Right lobe of liver (tissue), 6 donors: ENCODE measurements around the gene ABL2. TPM values are rescaled to one million over a fixed set of nuclear protein-coding genes. Genes with fewer than 3 reads are reported as not detected.

Source experiments
- ATAC-seq, 4 donors: fragments of 200-7000 bp; cut with Tn5 transposase; one replicate each; pipeline ENCODE4 v1.9.1; 2020; ENCODE audit warnings: mild to moderate bottlenecking in 4 of 4, moderate library complexity in 4 of 4
- DNase-seq, 3 donors: peaks; one replicate each; pipeline ENCODE4 v3.0.0-alpha.2; 2020
- H3K27ac ChIP-seq, 3 donors: fragments of 200-600 bp; one replicate each; pipeline ENCODE4 v1.8.0; 2022
- H3K27me3 ChIP-seq, 2 donors: fragments of 200-600 bp; one replicate each; pipeline ENCODE4 v1.8.0; 2022
- H3K36me3 ChIP-seq, 4 donors: fragments of 200-600 bp; sonication (generic) in 1 of 4; one replicate each; pipeline versions ENCODE4 v1.5.1 to v1.8.0; 2017 to 2022; ENCODE audit warnings: control low read depth in 1 of 4
- H3K4me1 ChIP-seq, 4 donors: fragments of 200-600 bp; sonication (generic) in 1 of 4; one replicate each; pipeline versions ENCODE4 v1.5.1 to v1.8.0; 2017 to 2022; ENCODE audit warnings: control low read depth in 1 of 4
- H3K4me3 ChIP-seq, 3 donors: fragments of 200-600 bp; one replicate each; pipeline ENCODE4 v1.8.0; 2022
- H3K9me3 ChIP-seq, 4 donors: fragments of 200-600 bp; sonication (generic) in 1 of 4; one replicate each; pipeline versions ENCODE4 v1.5.1 to v1.8.0; 2017 to 2022; ENCODE audit warnings: control low read depth in 1 of 4
- POLR2A ChIP-seq: fragments of 450-650 bp; IDR thresholded peaks from one replicate; pipeline ENCODE4 v1.6.1; 2017; ENCODE audit warnings: antibody characterized with exemption, mild to moderate bottlenecking
- WGBS: methylation state at CpG from one replicate; pipeline ENCODE4 v1.1.6; 2018; ENCODE audit warnings: low coverage, low lambda C conversion rate; ENCODE audit not compliant: insufficient coverage; ENCODE audit errors: missing lambda C conversion rate; 5-methylcytosine and 5-hydroxymethylcytosine counted together
- intact Hi-C, 2 donors: fragments of 100-400 bp; cut with DNase I; formaldehyde crosslinking; loops; one replicate each; pipeline versions ENCODE4 v1.11.2 to v1.14.1; 2022
- total RNA-seq, 6 experiments: library from RNA; depleted of rRNA in 2 of 6; stranded (reverse); fragments of >200 nt in 2 of 6; fragmentation: NEBNext Ultra II Directional in 3 of 6; extraction: Animal tissue kit (Norgen Biotek cat#: 25700) in 3 of 6; gene quantifications; one replicate each; pipeline versions ENCODE4 v1.1.0 to v1.2.4, GENCODE V29; 2016 to 2023
- TF ChIP-seq, protein P1 (sequence below), 4 donors: fragments of 200-600 bp in 3 of 4; fragments of 450-650 bp in 1 of 4; IDR thresholded peaks; one replicate each; pipeline versions ENCODE4 v1.5.1 to v1.8.0; 2016 to 2022; ENCODE audit warnings: antibody characterized with exemption in 4 of 4, mild to moderate bottlenecking in 2 of 4
- donor health status: DM: no; HTN: yes; CAD: no.
- donor health status: DM: no; HTN: no; CAD: no.
- donor health status: DM: no; HTN: no; CAD: no.
- donor health status: DM: no; HTN: yes; CAD: no.
- donor health status: DM: no; HTN: yes; CAD: no.

Gene ABL2
- total RNA-seq, 6 experiments from 2014 or later: 3.8 to 7.7 (median 5.6) TPM

DNA sequence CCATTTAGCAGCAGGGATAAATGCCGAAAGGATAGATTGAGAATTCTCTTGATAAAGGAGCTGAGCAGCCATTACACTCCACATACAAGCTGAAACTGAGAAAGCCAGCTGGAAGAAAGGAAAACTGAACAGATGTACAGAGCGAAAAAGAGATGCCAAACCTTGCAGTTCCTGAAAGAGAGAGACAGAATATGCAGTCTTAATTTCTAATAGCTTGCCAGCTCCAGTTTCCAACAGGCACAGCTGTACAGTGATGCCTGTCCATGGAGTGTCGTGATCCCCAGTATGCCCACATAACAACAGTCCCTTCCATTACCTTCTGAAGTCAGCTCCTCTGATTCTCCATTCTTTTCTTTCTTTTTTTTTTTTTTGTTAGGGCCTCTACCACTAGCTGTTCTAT, 22.7 kb downstream of the ABL2 start:
- intact Hi-C loops: no loop called here
- Histone ChIP-seq H3K4me3 (no peak overlapping the region), H3K27ac (no peak overlapping the region), H3K27me3 (no peaks in the 10 kb centered on the region), H3K36me3 (no peaks in the 10 kb centered on the region), H3K4me1 (peaks cover 0 to 12% (median 0%) of the 10 kb centered on the region in 4 donors), H3K9me3 (no peaks in the 10 kb centered on the region)
- ATAC-seq: no peak
- 96% methylated on average over 3 of the region's 3 CpGs for WGBS
- TF ChIP-seq POLR2A: no peak
- TF ChIP-seq, protein P1, sequence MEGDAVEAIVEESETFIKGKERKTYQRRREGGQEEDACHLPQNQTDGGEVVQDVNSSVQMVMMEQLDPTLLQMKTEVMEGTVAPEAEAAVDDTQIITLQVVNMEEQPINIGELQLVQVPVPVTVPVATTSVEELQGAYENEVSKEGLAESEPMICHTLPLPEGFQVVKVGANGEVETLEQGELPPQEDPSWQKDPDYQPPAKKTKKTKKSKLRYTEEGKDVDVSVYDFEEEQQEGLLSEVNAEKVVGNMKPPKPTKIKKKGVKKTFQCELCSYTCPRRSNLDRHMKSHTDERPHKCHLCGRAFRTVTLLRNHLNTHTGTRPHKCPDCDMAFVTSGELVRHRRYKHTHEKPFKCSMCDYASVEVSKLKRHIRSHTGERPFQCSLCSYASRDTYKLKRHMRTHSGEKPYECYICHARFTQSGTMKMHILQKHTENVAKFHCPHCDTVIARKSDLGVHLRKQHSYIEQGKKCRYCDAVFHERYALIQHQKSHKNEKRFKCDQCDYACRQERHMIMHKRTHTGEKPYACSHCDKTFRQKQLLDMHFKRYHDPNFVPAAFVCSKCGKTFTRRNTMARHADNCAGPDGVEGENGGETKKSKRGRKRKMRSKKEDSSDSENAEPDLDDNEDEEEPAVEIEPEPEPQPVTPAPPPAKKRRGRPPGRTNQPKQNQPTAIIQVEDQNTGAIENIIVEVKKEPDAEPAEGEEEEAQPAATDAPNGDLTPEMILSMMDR (IDR thresholded peaks at IDR 0.05): no peak
- no peak for DNase-seq

- H3K27me3 ChIP-seq: no peaks in the 10 kb centered on the region
- no peak for ATAC-seq
- H3K9me3 ChIP-seq: no peaks in the 10 kb centered on the region
- H3K4me1 ChIP-seq: peaks cover 0 to 12% (median 0%) of the 10 kb centered on the region in 4 donors
- no peak for DNase-seq
- H3K4me3 ChIP-seq: no peak overlapping the region
- H3K36me3 ChIP-seq: no peaks in the 10 kb centered on the region
- 93% methylated on average over 4 of the region's 4 CpGs for WGBS
- intact Hi-C loops: no loop called here
- H3K27ac ChIP-seq: no peak overlapping the region
- TF ChIP-seq, protein P1 (IDR thresholded peaks at IDR 0.05): no peak
- TF ChIP-seq POLR2A: no peak
These were observed 24.2 kb downstream of the ABL2 start for GRCh38 chr1:179205284-179205683.

- Histone ChIP-seq H3K36me3 (no peaks in the 10 kb centered on the region), H3K27ac (no peak overlapping the region), H3K4me1 (peaks cover 0 to 2% (median 0%) of the 10 kb centered on the region in 4 donors), H3K27me3 (no peaks in the 10 kb centered on the region), H3K9me3 (no peaks in the 10 kb centered on the region), H3K4me3 (no peak overlapping the region)
- intact Hi-C loops: no loop called here
- WGBS: 70% methylated on average over 1 of the region's 1 CpG
- TF ChIP-seq POLR2A: no peak
- TF ChIP-seq, protein P1 (IDR thresholded peaks at IDR 0.05): no peak
- DNase-seq (no peak), ATAC-seq (no peak)
These were observed 27.3 kb downstream of the ABL2 start for GRCh38 chr1:179202161-179202560.

- 95% methylated on average over 2 of the region's 2 CpGs for WGBS
- ATAC-seq (no peak), DNase-seq (no peak)
- no peaks in the 10 kb centered on the region for H3K9me3 ChIP-seq
- TF ChIP-seq, protein P1 (IDR thresholded peaks at IDR 0.05): no peak
- no peak for TF ChIP-seq POLR2A
- H3K27ac ChIP-seq: no peak overlapping the region
- no peaks in the 10 kb centered on the region for H3K27me3 ChIP-seq
- peaks cover 0 to 2% (median 0%) of the 10 kb centered on the region in 4 donors for H3K4me1 ChIP-seq
- no peaks in the 10 kb centered on the region for H3K36me3 ChIP-seq
- intact Hi-C loops: no loop called here
- no peak overlapping the region for H3K4me3 ChIP-seq
These were observed 28.9 kb downstream of the ABL2 start for GRCh38 chr1:179200586-179200985.
